Right lobe of liver (tissue), 6 donors: Measurements from ENCODE around the gene P2RY2. TPM values are rescaled to one million over a fixed set of nuclear protein-coding genes. Genes with fewer than 3 reads are reported as not detected.

Source experiments
- ATAC-seq, 4 donors: fragments of 200-7000 bp; cut with Tn5 transposase; one replicate each; pipeline ENCODE4 v1.9.1; 2020; ENCODE audit warnings: mild to moderate bottlenecking in 4 of 4, moderate library complexity in 4 of 4
- DNase-seq, 3 donors: peaks; one replicate each; pipeline ENCODE4 v3.0.0-alpha.2; 2020
- H3K27ac ChIP-seq, 3 donors: fragments of 200-600 bp; one replicate each; pipeline ENCODE4 v1.8.0; 2022
- H3K27me3 ChIP-seq, 2 donors: fragments of 200-600 bp; one replicate each; pipeline ENCODE4 v1.8.0; 2022
- H3K36me3 ChIP-seq, 4 donors: fragments of 200-600 bp; sonication (generic) in 1 of 4; one replicate each; pipeline versions ENCODE4 v1.5.1 to v1.8.0; 2017 to 2022; ENCODE audit warnings: control low read depth in 1 of 4
- H3K4me1 ChIP-seq, 4 donors: fragments of 200-600 bp; sonication (generic) in 1 of 4; one replicate each; pipeline versions ENCODE4 v1.5.1 to v1.8.0; 2017 to 2022; ENCODE audit warnings: control low read depth in 1 of 4
- H3K4me3 ChIP-seq, 3 donors: fragments of 200-600 bp; one replicate each; pipeline ENCODE4 v1.8.0; 2022
- H3K9me3 ChIP-seq, 4 donors: fragments of 200-600 bp; sonication (generic) in 1 of 4; one replicate each; pipeline versions ENCODE4 v1.5.1 to v1.8.0; 2017 to 2022; ENCODE audit warnings: control low read depth in 1 of 4
- POLR2A ChIP-seq: fragments of 450-650 bp; IDR thresholded peaks from one replicate; pipeline ENCODE4 v1.6.1; 2017; ENCODE audit warnings: antibody characterized with exemption, mild to moderate bottlenecking
- WGBS: methylation state at CpG from one replicate; pipeline ENCODE4 v1.1.6; 2018; ENCODE audit warnings: low coverage, low lambda C conversion rate; ENCODE audit not compliant: insufficient coverage; ENCODE audit errors: missing lambda C conversion rate; 5-methylcytosine and 5-hydroxymethylcytosine counted together
- intact Hi-C, 2 donors: fragments of 100-400 bp; cut with DNase I; formaldehyde crosslinking; loops; one replicate each; pipeline versions ENCODE4 v1.11.2 to v1.14.1; 2022
- total RNA-seq, 6 experiments: library from RNA; depleted of rRNA in 2 of 6; stranded (reverse); fragments of >200 nt in 2 of 6; fragmentation: NEBNext Ultra II Directional in 3 of 6; extraction: Animal tissue kit (Norgen Biotek cat#: 25700) in 3 of 6; gene quantifications; one replicate each; pipeline versions ENCODE4 v1.1.0 to v1.2.4, GENCODE V29; 2016 to 2023
- TF ChIP-seq, protein P1 (sequence below), 4 donors: fragments of 200-600 bp in 3 of 4; fragments of 450-650 bp in 1 of 4; IDR thresholded peaks; one replicate each; pipeline versions ENCODE4 v1.5.1 to v1.8.0; 2016 to 2022; ENCODE audit warnings: antibody characterized with exemption in 4 of 4, mild to moderate bottlenecking in 2 of 4
- donor health status: DM: no; HTN: yes; CAD: no.
- donor health status: DM: no; HTN: no; CAD: no.
- donor health status: DM: no; HTN: no; CAD: no.
- donor health status: DM: no; HTN: yes; CAD: no.
- donor health status: DM: no; HTN: yes; CAD: no.

The P2RY2 gene
- total RNA-seq, 6 experiments from 2014 or later: 2.6 to 5.1 (median 3.5) TPM

DNA sequence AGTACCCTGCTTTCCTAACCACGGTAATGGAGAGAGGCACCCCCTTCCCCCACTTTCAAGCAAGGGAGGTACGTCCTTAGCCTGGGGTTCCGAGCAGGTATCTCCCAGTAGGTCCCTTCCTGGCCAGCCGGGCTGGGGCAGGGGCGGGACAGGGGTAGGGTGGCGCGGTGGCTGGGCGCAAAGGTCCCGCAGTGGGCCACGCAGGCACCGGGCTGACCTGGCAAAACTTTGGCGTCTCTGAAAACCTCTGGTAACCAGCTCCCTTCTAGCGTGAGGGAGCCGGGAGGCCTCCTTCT lies 323 bp upstream of the P2RY2 start:
- 43% methylated on average over 1 of the region's 14 CpGs for WGBS
- no peaks in the 10 kb centered on the region for H3K36me3 ChIP-seq
- TF ChIP-seq POLR2A: no peak
- H3K4me3 ChIP-seq: peak overlapping the region; percentile 55 to 63 (median 58)
- DNase-seq (no peak), ATAC-seq (peak in 3 of 4 donors; percentile 17 to 52 (median 34))
- H3K4me1 ChIP-seq: peaks cover 0 to 14% (median 2%) of the 10 kb centered on the region in 4 donors
- intact Hi-C loops: no loop called here
- peak overlapping the region in 2 of 3 donors; percentile 29 to 50 for H3K27ac ChIP-seq
- H3K9me3 ChIP-seq: no peaks in the 10 kb centered on the region
- H3K27me3 ChIP-seq: no peaks in the 10 kb centered on the region

DNA sequence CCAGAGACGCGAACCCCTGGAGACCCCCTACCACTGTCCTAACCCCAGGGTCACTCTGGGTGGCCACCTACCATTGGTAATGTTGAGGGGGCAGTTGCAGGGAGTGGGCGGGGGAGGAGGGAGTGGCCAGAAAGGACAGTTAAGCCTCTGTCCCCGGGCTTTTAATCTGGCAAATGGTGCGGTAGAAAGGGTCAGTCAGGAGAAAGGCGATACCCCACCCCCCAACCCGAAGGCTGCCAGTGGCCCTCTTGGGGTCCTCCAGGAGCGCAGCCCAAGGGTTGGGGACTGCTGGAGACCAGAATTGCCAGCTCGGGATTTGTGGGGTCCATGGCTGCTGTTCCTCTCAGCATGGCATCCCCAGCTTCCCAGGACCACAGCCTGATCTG lies 742 bp downstream of the P2RY2 start:
- peak in 1 of 3 donors; percentile 18 for DNase-seq
- intact Hi-C loops: no loop called here
- peak in 1 of 4 donors; percentile 1 for ATAC-seq
- Histone ChIP-seq H3K4me1 (peaks cover 0 to 14% (median 2%) of the 10 kb centered on the region in 4 donors), H3K36me3 (no peaks in the 10 kb centered on the region), H3K9me3 (no peaks in the 10 kb centered on the region), H3K4me3 (peak overlapping the region; percentile 55 to 63 (median 58)), H3K27me3 (no peaks in the 10 kb centered on the region), H3K27ac (peak overlapping the region in 1 of 3 donors; percentile 50)
- whole genome bisulfite sequencing: 58% methylated on average over 6 of the region's 9 CpGs
- no peak for TF ChIP-seq POLR2A
- TF ChIP-seq, protein P1, sequence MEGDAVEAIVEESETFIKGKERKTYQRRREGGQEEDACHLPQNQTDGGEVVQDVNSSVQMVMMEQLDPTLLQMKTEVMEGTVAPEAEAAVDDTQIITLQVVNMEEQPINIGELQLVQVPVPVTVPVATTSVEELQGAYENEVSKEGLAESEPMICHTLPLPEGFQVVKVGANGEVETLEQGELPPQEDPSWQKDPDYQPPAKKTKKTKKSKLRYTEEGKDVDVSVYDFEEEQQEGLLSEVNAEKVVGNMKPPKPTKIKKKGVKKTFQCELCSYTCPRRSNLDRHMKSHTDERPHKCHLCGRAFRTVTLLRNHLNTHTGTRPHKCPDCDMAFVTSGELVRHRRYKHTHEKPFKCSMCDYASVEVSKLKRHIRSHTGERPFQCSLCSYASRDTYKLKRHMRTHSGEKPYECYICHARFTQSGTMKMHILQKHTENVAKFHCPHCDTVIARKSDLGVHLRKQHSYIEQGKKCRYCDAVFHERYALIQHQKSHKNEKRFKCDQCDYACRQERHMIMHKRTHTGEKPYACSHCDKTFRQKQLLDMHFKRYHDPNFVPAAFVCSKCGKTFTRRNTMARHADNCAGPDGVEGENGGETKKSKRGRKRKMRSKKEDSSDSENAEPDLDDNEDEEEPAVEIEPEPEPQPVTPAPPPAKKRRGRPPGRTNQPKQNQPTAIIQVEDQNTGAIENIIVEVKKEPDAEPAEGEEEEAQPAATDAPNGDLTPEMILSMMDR (IDR thresholded peaks at IDR 0.05): no peak

DNA sequence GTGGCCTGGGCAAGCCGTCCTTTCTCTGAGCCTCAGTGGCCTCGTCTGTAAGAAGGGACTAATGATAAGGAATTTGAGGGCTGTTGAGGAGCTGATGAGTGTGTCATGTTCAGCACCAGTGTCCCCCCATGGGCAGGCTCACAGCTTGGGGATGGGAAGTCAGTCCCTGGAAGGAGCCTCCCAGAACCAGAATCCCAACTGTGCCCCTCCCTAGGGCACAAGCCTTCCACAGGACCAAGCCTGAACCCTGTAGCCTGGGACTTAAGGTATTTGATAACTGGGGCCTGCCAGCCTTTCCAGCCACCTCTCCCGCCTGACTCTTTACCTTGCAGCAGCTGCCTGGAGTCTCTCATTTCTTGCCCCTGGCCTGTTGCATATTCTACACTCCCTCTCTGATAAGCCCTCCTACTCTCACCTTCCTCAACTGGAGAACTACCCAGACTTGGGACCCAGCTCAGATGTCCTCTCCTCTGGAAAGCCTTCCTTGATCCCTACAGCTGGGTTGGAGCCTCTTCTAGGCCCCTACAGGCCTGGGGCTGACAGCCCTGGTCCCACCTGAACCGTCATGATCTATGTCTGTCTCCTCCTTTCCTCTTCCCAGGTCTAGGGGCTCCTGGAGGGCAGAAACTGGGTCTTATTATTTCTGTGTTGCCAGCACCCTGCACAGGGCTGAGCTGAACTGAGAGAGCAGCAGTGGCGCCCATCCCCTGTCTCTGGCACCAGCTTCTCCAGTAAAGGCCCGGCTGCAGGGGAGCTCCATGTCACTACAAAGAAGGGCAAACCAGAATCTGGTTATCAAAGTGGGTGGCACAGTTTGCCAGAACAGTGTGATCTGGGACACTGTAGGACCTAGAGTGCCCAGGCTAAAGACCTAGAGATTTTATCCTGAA lies 1.6 kb downstream of the P2RY2 start:
- Histone ChIP-seq H3K27ac (no peak overlapping the region), H3K9me3 (no peaks in the 10 kb centered on the region), H3K27me3 (no peaks in the 10 kb centered on the region), H3K4me3 (no peak overlapping the region), H3K36me3 (no peaks in the 10 kb centered on the region), H3K4me1 (peaks cover 0 to 14% (median 2%) of the 10 kb centered on the region in 4 donors)
- 90% methylated on average over 6 of the region's 6 CpGs for WGBS
- intact Hi-C loops: no loop called here
- TF ChIP-seq POLR2A: no peak
- TF ChIP-seq, protein P1 (IDR thresholded peaks at IDR 0.05): no peak
- ATAC-seq: no peak
- no peak for DNase-seq

DNA sequence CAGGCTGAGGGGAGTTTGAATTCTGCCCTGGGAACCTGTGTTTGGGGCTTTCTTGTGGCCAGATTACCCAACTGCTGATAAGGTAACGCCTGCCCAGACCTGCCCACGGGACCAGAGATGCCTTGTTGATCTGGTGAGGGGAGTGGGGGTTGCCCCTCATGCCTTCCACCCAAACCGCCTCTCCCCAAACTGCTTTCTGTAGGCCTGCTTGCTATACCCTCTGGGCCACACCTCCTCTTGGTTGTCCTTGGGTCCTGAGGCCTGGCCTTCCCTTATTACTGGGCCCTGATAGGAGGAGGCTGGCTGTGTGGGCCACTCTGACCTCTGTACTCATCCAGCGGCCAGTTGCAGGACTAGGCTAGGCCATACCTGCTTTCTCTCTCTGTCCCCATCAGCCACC lies 3.4 kb downstream of the P2RY2 start:
- intact Hi-C loops: no loop called here
- 83% methylated on average over 2 of the region's 4 CpGs for WGBS
- no peak for TF ChIP-seq POLR2A
- TF ChIP-seq, protein P1 (IDR thresholded peaks at IDR 0.05): no peak

DNA sequence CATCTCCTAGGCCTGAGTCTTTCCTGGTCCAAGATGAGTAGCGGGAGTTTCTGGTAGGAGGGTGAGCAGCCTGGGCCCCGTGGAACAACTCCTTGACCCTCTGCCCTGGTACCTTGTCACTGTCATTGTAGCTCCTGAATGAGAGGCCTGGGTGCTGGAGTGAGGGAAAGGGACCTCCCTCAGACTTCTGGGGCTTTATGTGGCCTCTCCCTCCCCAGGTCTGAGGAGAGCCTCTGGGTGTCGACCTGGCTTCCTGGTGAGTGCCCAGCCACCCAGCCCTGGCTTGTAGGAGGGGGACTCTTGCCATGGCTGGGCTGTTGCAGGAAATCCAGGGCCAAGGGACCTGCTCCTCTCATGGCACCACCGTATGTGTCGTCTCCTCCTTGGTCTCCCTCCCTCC lies 3.9 kb downstream of the P2RY2 start:
- ATAC-seq (no peak), DNase-seq (no peak)
- WGBS: 100% methylated on average over 1 of the region's 5 CpGs
- TF ChIP-seq, protein P1 (IDR thresholded peaks at IDR 0.05): no peak
- no peak for TF ChIP-seq POLR2A
- no peaks in the 10 kb centered on the region for H3K36me3 ChIP-seq
- no peaks in the 10 kb centered on the region for H3K27me3 ChIP-seq
- intact Hi-C loops: no loop called here
- no peak overlapping the region for H3K4me3 ChIP-seq
- peaks cover 0 to 10% (median 2%) of the 10 kb centered on the region in 4 donors for H3K4me1 ChIP-seq
- H3K9me3 ChIP-seq: no peaks in the 10 kb centered on the region
- H3K27ac ChIP-seq: no peak overlapping the region

More for the DNA sequence above, 3.4 kb downstream of the P2RY2 start:
- H3K4me1 ChIP-seq: peaks cover 0 to 14% (median 2%) of the 10 kb centered on the region in 4 donors
- ATAC-seq: no peak
- no peaks in the 10 kb centered on the region for H3K36me3 ChIP-seq
- no peak overlapping the region for H3K27ac ChIP-seq
- H3K27me3 ChIP-seq: no peaks in the 10 kb centered on the region
- H3K4me3 ChIP-seq: no peak overlapping the region
- no peak for DNase-seq
- H3K9me3 ChIP-seq: no peaks in the 10 kb centered on the region
